DOHH2 (cell line): ENCODE measurements around the gene R3HDM4.

Experiments used
- H3F3A ChIP-seq: fragments of 200-600 bp; sonication (generic), shearing (Covaris generic); 2 replicates; pipeline ENCODE4 v1.6.0; 2016; ENCODE audit warnings: antibody characterized with exemption, mild to moderate bottlenecking; ENCODE audit not compliant: control insufficient read depth, insufficient read depth
- H3K27ac ChIP-seq: fragments of 200-600 bp; sonication (generic); 2 replicates; pipeline ENCODE4 v1.5.1; 2014; ENCODE audit warnings: low read depth, mild to moderate bottlenecking, low read length, moderate library complexity
- H3K27me3 ChIP-seq: fragments of 200-600 bp; sonication (generic); 2 replicates; pipeline ENCODE4 v1.6.1; 2014; ENCODE audit warnings: mild to moderate bottlenecking, low read length, mixed read lengths; ENCODE audit not compliant: control insufficient read depth
- H3K36me3 ChIP-seq: fragments of 200-600 bp; sonication (generic); 2 replicates; pipeline ENCODE4 v1.6.1; 2014; ENCODE audit warnings: mild to moderate bottlenecking, low read length, moderate library complexity, mixed read lengths; ENCODE audit not compliant: control insufficient read depth
- H3K4me1 ChIP-seq: fragments of 200-600 bp; sonication (generic); 2 replicates; pipeline ENCODE4 v1.6.1; 2014; ENCODE audit warnings: mild to moderate bottlenecking, low read length, mixed read lengths; ENCODE audit not compliant: control insufficient read depth
- H3K4me2 ChIP-seq: fragments of 200-600 bp; sonication (generic); 2 replicates; pipeline ENCODE4 v1.6.0; 2014; ENCODE audit warnings: mild to moderate bottlenecking, low read length, moderate library complexity
- H3K4me3 ChIP-seq: fragments of 200-600 bp; sonication (generic); 2 replicates; pipeline ENCODE4 v1.5.1; 2014; ENCODE audit warnings: mild to moderate bottlenecking, low read length, mixed read lengths
- H3K79me2 ChIP-seq: fragments of 200-600 bp; sonication (generic); 2 replicates; pipeline ENCODE4 v1.6.1; 2014; ENCODE audit warnings: mild to moderate bottlenecking, low read length, mixed read lengths; ENCODE audit not compliant: control insufficient read depth
- H3K9me2 ChIP-seq: fragments of 200-600 bp; sonication (generic); replicated peaks from 2 replicates; pipeline ENCODE4 v1.6.1; 2014; ENCODE audit warnings: mild to moderate bottlenecking, low read length, mixed read lengths; ENCODE audit not compliant: control insufficient read depth
- H3K9me3 ChIP-seq: fragments of 200-600 bp; sonication (generic); 2 replicates; pipeline ENCODE4 v1.6.1; 2014; ENCODE audit warnings: antibody characterized with exemption, low read length, mixed read lengths; ENCODE audit not compliant: control insufficient read depth, insufficient read depth
- H4K20me1 ChIP-seq: fragments of 200-600 bp; sonication (generic); 2 replicates; pipeline ENCODE4 v1.6.0; 2014; ENCODE audit warnings: low read depth, mild to moderate bottlenecking, antibody characterized with exemption, low read length, moderate library complexity; ENCODE audit not compliant: control insufficient read depth, insufficient read depth
- EZH2phosphoT487 ChIP-seq: fragments of 200-600 bp; sonication (generic); IDR thresholded peaks from 2 replicates; pipeline ENCODE4 v1.6.1; 2017; ENCODE audit warnings: borderline replicate concordance, mild to moderate bottlenecking, antibody characterized with exemption, low read length, moderate library complexity, mixed read lengths
- TF ChIP-seq, protein P1 (sequence below): fragments of 200-600 bp; sonication (generic); IDR thresholded peaks from one replicate; pipeline ENCODE4 v1.5.1; 2014; ENCODE audit warnings: antibody characterized with exemption, mild to moderate bottlenecking, low read depth, low read length; ENCODE audit not compliant: poor library complexity, severe bottlenecking

The R3HDM4 gene

DNA sequence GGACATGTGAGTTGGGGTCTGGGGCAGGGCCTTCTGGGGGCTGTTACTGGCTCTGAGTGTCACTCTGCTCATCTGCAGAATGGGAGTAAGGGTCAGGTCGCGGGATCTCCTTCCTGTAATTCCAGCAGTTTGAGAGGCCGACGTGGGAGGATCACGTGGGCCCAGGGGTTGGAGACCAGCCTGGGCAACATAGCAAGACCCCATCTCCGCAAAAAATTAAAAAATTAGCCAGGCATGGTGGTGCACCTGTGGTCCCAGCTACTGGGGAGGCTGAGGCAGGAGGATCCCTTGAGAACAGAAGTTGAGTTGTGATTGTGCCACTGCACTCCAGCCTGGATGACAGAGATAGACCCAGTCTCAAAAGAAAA, 16.9 kb upstream of the R3HDM4 start:
- H3K4me1 ChIP-seq = peaks cover 21% of the 10 kb centered on the region
- peaks cover 11% of the 10 kb centered on the region; the same call in 1 of the 2 replicates for H4K20me1 ChIP-seq
- no peak overlapping the region for H3K4me3 ChIP-seq
- H3K9me3 ChIP-seq = no peaks in the 10 kb centered on the region
- H3K27me3 ChIP-seq = peaks cover 22% of the 10 kb centered on the region
- no peak for TF ChIP-seq EZH2phosphoT487
- TF ChIP-seq, protein P1, sequence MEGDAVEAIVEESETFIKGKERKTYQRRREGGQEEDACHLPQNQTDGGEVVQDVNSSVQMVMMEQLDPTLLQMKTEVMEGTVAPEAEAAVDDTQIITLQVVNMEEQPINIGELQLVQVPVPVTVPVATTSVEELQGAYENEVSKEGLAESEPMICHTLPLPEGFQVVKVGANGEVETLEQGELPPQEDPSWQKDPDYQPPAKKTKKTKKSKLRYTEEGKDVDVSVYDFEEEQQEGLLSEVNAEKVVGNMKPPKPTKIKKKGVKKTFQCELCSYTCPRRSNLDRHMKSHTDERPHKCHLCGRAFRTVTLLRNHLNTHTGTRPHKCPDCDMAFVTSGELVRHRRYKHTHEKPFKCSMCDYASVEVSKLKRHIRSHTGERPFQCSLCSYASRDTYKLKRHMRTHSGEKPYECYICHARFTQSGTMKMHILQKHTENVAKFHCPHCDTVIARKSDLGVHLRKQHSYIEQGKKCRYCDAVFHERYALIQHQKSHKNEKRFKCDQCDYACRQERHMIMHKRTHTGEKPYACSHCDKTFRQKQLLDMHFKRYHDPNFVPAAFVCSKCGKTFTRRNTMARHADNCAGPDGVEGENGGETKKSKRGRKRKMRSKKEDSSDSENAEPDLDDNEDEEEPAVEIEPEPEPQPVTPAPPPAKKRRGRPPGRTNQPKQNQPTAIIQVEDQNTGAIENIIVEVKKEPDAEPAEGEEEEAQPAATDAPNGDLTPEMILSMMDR = no peak
- no peaks in the 10 kb centered on the region for H3K36me3 ChIP-seq
- no peaks in the 10 kb centered on the region; the same call in 1 of the 2 replicates for H3F3A ChIP-seq
- H3K9me2 ChIP-seq = no peaks in the 10 kb centered on the region
- H3K27ac ChIP-seq = no peak overlapping the region
- H3K4me2 ChIP-seq = no peak overlapping the region
- no peaks in the 10 kb centered on the region for H3K79me2 ChIP-seq

DNA sequence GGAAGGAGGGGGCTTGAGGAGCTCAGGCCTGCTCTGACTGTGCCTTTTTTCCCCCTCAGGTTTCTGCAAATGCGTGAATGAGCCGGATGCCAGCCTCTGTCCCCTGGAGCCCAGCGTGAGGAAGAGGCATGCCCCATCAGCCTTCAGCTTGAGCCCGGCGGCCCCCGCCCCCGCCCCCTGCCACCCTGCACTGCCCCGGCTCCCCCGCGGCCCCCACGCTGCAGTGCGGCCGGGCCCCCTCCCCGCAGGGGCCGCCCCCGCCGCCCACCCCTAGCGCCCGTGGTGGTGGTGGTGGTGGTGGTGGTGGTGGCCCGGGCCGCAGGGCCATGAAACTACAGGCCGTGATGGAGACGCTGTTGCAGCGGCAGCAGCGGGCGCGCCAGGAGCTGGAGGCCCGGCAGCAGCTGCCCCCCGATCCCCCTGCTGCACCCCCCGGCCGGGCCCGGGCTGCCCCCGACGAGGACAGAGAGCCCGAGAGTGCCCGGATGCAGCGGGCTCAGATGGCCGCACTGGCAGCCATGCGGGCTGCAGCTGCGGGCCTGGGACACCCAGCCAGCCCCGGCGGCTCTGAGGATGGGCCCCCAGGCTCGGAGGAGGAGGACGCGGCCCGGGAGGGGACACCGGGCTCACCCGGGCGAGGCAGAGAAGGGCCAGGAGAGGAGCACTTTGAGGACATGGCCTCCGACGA, 16.3 kb upstream of the R3HDM4 start:
- H3K79me2 ChIP-seq = no peaks in the 10 kb centered on the region
- H3K36me3 ChIP-seq = no peaks in the 10 kb centered on the region
- TF ChIP-seq, protein P1 = no peak
- no peak for TF ChIP-seq EZH2phosphoT487

DNA sequence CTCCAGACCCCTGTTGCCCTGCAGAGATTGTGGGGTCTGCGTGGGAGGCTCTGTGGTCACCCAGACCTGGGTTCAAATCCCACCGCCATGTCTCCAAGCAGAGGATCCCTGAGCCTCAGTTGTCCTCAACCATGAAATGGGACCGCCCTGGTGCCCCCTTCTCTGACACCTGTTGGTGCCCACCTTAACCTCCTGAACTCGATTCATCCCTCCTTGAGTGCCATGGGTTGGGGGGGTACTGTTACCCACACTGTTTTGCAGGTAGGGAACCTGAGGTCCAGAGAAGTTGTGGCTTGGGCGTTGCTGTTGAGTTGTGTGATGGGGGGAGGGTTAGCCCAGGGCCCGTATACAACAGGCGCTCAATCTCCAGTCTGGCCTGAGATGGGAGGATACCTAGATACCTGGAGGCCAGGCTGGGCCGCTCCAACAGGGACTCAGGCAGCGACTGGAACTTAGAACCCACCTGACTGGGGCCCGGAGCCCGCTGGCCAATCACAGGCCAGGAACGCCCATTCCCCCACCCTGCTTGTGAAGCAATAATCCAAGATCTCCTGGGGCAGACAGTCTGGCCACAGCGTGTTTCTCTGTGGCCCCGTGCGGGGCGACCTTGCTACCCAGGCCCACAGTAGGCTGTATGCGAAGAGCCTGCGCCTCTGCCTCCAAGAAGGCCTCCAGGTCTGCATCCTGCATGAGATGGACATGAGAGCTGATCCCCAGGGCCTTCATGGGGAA, 15.6 kb upstream of the R3HDM4 start:
- Histone ChIP-seq H3K36me3 (no peaks in the 10 kb centered on the region), H3K27ac (no peak overlapping the region), H3K27me3 (peaks cover 31% of the 10 kb centered on the region), H3K9me3 (no peaks in the 10 kb centered on the region), H3K4me2 (no peak overlapping the region), H4K20me1 (peaks cover 11% of the 10 kb centered on the region; the same call in 1 of the 2 replicates), H3K79me2 (no peaks in the 10 kb centered on the region), H3K9me2 (no peaks in the 10 kb centered on the region), H3F3A (no peaks in the 10 kb centered on the region; the same call in 1 of the 2 replicates), H3K4me1 (peaks cover 27% of the 10 kb centered on the region), H3K4me3 (no peak overlapping the region)
- no peak for TF ChIP-seq EZH2phosphoT487
- TF ChIP-seq, protein P1 = no peak

More for the DNA sequence above, 16.3 kb upstream of the R3HDM4 start:
- Histone ChIP-seq H3K9me3 (no peaks in the 10 kb centered on the region), H3K4me1 (peaks cover 26% of the 10 kb centered on the region), H3K27me3 (peaks cover 26% of the 10 kb centered on the region), H4K20me1 (peaks cover 11% of the 10 kb centered on the region; the same call in 1 of the 2 replicates), H3K9me2 (no peaks in the 10 kb centered on the region), H3F3A (no peaks in the 10 kb centered on the region; the same call in 1 of the 2 replicates), H3K4me2 (no peak overlapping the region), H3K4me3 (no peak overlapping the region), H3K27ac (no peak overlapping the region)
